Lung microvascular endothelial cell (primary cell): ENCODE results near the gene CEPT1. TPM values are rescaled to one million over a fixed set of nuclear protein-coding genes. Genes with fewer than 3 reads are reported as not detected.
"Not testable (repeated sequence)": the region's sequence is repeated elsewhere in the genome, so short reads cannot be mapped to it uniquely, and the experiment has no call there.

Source experiments
- DNase-seq, 2 donors: peaks; one replicate each; pipeline versions ENCODE4 v3.0.0 to v3.0.0-alpha.2; 2010; ENCODE audit warnings: low read depth in 2 of 2
- total RNA-seq: library from RNA; depleted of rRNA; stranded (reverse); fragments of >200 nt; gene quantifications from 2 replicates; pipeline ENCODE4 v1.2.1, GENCODE V29; 2014

CEPT1 gene
- total RNA-seq, 1 donor from 2014 or later: 33.1 TPM

DNA sequence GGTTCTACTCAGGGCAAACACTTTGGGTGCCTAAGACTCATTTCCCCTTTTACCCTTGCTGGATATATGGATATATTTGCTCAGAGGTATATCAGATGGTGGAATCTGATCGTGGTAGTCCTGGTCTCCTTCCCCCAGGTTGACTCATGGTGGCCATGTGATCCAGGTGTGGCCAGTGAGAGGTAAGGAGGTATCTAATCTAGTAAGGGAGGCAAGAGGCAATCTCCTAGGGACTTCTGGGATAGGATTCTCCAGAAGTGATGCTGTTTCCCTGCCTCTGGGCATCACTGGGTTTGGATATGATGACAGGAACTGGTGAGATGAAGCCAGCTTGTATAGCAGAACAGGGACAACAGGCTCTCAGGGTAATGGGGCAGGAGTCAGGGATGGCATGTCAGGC is 68.9 kb downstream of the CEPT1 start:
- no peak for DNase-seq

DNA sequence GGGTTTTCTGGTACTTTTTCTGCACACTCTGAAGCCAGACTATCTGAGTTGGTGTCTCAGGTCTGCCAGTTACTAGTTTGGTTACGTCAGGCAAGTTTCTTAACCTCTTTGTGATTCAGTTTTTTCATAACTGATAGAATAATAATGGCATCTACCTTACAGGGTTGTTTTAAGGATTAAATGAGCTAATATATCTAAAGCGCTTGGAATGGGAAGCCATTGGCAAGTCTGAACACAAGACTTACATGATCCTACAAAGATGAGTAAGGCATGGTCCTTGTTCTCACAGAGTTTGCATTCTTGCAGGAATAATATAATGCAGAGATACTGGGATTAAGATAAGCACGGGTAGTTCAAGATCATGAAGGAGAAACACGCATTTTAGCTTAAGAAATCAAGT is 69.6 kb downstream of the CEPT1 start:
- DNase-seq: no peak

DNA sequence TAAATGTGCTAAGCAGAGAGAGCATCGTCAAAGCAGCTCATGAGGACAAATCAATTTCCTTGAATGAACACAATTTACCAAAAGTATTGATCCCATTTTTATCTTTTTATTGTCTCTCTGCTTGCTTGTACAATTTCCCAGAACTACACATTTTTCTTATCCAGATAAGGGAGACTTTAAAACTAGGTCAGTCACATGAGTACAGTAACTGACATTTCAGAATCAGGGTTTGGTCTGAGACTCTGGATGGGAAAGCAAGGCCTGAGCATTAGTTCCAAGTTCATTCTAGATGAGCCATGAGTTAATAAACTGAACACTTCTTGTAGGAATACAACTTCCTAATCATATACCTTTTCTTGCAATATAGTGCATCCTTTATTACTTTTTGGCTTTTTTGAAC is 71.9 kb downstream of the CEPT1 start:
- DNase-seq: no peak

DNA sequence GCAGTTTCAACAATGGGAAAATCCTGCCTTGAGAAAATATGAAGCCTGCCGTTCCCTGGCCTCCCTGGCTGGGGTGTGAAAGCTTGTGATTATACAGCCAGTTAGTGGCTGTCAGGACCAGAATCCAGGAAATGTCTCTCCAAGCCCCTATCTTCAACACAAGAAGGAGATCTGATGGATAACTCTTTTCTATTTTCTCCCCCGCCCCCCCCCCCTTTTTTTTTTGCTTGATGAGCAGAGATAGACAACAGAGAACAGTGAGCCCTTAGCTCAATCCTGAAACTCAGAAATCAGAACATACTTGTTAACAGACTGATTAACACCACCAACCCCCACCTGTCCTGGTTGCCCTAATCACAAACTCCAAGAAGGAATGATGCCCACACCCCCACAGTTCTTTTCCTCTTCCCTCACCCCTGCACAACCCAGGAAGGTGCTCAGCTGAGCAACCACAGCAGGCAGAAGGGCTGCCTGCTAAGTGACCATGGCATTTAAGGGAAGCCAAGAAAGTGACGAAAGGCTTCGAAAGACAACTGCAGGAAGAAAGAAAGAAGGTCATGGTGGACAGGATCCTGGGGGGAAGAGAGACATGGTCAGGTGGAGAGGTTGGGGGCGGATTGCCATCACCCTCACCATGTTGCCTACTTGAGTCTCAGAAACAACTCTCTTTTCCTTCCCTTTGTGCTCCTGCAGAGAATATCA is 72.8 kb downstream of the CEPT1 start:
- no peak for DNase-seq

DNA sequence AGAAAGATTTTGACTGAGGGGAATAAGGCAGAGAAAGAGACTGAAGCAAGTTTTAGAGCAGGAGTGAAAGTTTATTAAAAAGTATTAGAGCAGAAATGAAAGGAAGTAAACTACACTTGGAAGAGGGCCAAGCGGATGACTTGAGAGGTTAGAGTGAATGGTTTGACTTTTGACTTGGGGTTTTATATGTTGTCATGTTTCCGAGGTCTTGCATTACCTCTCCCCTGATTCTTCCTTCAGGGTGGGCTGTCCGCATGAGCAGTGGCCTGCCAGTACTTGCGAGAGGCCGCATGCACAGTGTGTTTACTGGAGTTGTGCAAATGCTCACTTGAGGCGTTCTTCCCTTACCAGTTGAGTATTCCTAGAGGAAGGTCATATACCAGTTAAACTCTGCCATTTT is 73.4 kb downstream of the CEPT1 start:
- DNase-seq: no peak

DNA sequence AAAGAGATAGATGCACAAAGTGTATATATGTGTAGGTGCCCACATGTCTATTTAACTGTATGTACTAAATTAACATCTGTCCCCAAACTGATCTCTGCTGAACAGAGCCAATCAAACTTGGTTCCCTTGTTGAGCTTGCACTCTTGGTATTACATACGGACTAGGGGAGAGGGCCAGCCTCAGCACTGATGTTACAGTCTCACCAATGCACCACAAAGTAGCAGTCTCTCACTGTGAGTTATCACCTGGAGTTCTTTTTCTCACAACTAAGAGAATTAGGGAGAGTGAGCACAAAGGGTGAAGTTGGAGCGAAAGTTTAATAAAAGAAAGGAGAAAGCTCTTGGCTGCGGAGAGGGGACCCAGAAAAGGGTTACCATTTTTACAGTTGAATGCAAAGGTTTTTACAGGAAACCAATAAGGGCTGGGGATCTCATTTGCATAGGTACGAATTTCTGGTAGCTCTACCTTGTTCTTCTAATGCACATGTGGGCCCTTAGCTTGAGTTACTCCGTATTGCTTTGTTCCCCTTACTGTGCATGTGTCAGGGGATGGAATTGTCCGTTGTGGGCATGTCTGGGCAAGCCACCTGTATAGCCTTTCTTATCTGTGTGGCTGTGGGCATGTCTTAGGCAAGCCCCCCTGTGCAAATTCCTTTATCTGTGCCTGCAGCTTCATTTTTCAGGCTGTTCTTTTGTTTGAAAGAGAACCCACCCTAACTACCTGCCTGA is 74.2 kb downstream of the CEPT1 start:
- DNase-seq: no peak

DNA sequence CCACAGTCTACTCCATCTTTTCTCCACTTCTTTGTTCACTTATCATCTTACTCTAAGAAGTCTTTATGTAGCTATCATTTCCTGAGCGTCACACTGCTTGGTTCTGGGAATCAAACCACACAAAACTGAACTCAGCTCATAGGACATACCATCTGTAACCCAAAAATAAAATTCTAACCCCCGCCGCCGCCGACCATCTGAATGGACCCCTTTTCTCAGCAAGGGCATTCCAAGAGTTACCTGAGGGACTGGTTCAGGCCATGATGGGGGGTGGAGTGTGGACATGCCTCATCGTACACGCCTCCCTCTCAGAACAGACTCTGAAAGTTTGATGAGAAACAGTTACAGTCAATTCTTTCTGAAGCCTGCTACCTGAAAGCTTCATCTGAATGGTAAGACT is 74.9 kb downstream of the CEPT1 start:
- DNase-seq: no peak

DNA sequence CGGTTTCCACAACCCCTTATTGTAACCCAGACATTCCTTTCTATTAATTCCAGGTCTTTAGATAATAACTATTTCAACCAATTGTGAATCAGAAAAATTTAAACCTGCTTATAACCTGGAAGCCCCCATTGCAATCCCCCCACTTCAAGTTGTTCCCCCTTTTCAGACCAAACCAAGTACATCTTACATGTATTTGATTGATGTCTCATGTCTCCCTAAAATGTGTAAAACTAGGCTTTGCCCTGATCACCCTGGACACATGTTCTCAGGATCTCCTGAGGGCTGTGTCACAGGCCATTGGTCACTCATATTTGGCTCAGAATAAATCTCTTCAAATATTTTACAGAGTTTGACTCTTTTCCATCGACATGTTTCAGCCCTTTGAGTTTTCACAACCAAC is 75.3 kb downstream of the CEPT1 start:
- DNase-seq: not testable (repeated sequence)

DNA sequence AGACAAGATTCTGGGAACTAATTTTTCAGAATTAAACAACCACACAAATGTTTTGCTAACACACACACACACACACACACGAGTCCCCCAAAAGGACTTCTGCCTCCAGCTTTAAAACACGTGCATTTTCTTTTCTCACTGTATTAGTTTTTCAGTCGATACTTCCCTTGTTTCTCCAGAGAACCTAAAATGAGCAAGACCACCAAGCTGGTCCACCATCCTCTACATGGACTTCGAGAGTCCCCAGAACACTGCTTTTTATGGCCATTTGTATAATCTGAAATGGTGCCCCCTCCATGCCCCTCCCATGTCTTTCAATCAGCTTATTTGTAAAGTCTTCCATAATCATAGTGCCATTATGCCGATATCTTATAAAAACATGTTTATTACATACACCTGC is 76.7 kb downstream of the CEPT1 start:
- DNase-seq: no peak

DNA sequence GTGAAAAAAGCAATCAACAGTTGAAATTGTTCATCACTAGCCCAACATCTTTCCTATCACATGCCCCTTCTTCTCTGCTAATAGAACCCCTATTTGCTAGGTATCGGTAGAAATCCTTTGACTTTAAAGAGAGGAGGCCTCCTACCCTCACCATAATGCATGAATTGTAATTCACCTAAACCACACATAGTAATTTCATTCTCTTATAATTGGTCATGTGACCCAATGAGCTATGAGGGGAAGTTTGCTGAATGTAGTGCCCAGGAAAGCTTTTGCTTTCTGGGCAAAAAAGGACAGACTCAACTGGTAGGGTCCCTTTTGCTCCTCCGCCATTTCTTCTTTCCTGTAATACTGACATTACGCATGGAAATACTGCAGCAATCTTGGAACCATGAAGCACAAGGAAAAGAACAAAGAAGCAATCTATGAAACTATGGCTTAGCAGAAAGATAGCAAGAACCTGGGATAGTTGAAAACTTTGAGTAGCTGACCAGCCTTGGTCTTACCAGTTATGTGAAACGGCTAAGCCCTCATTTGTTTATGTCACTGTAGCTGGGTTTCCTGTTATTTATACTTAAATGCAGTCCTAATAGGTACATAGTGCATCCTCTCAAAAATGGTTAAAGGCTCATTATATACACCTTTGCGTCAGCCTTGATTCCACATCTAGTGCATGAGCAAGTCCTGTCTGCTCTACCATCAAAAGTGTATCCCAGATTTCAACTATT is 77.3 kb downstream of the CEPT1 start:
- DNase-seq: no peak

DNA sequence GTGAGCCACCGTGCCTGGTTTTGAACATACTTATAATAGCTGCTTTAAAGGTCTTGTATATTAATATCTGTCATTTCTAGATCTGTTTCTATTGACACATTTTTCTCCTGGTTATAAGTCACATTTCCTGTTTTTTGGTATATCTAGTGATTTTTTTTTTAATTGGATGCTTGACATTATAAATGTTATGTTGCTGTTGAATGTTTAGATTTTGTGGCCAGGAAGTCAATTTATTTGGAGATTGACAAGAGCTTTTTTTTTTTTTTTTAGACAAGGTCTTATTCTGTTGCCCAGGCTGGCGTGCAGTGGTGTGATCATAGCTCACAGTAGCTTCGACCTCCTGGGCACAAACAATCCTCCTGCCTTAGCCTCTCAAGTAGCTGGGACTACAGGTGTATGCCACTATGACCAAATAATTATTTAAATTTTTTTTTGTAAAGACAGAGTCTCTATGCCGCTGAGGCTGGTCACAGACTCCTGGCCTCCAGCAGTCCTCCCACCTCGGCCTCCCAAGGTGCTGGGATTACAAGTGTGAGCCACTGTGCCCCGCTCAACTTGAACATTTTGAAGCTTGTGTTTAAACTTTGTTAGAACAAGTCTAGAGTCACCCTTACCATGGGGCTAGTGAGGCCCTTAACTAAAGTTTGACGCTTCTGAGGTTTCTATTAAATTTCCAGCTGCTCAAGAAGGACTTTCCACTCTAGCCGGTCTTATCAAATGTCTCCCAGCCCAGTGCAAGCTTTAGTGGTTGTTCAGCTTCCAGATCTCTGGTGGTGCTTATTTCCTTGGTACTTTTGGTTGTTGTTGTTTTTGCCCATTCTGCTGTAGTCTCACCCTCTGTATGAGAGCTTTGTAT is 78.9 kb downstream of the CEPT1 start:
- no peak for DNase-seq

DNA sequence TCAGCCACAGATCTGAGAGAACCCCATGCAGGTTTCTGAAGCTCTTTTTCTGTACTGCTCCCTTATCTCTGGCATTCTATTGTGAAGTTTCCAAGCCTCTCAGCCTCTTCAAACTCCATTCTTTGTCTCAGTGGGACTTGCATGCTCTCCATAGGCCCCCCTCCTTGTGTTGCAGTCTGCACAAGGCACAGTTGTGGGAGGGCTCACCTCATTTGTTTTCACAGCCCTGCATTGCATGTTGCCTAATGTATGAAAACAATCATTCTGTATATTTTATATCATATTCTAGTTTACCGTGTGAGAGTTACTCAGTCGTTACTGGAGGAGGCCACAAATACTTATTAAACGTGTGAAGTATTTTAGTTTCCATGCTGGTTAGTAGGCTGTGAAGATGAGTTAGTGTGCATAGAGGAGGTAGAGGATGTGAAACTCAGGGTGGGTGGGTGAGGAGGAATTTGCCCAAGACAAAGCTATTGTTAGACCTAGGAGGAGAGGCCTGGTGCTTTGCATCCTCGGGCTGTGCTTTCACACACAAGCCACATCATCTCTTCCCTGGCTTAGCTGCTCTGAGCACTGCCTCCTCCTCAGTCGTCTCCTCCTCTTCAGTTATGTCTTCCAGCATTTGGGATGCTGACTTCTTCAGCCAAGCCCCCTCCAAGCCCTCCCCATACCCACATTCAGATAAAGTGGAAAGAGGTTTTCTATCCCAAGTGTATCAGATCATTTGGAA is 79.7 kb downstream of the CEPT1 start:
- no peak for DNase-seq

DNA sequence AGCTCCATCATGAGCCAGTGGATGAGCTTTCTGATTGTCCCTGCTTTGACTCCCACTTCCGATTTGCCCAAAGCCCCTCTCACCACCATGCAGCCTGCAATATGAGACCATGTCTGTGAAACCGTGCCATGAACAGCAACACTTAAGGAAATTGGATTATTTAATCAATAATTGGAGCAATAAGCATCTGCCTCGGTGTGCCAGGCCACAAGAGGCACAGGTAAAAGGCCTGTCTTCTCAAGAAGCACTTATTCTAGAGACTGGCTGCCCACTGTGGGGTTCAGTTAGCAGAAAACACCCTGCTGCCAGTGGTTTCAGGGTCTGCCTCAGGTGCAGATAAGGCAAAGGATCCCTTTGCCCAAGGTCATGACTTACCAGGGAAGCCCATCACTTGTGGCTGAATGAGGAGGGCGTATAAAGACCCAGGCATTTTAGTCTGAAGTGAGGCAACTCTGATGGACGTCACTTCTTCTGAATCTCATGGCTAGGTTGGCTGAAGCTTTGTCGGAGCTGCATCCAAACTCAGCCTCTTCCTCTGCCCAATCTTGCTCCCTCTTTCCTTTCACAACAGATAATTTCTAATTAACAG is 80.4 kb downstream of the CEPT1 start:
- DNase-seq: no peak

DNA sequence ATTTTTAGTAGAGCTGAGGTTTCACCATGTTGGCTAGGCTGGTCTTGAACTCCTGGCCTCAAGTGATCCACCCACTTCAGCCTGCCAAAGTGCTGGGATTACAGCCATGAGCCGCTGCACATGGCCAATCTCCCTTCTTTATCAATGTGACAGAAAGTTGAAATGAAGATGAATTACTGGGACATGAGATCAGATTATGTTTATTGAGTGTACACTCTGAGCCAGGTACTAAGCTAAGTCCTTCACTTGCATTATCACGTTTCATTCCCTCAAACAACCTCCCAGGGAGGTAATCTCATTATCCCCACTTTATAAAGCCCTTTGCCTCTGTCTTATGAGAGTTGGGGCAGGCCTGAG is 81.2 kb downstream of the CEPT1 start:
- DNase-seq: no peak

DNA sequence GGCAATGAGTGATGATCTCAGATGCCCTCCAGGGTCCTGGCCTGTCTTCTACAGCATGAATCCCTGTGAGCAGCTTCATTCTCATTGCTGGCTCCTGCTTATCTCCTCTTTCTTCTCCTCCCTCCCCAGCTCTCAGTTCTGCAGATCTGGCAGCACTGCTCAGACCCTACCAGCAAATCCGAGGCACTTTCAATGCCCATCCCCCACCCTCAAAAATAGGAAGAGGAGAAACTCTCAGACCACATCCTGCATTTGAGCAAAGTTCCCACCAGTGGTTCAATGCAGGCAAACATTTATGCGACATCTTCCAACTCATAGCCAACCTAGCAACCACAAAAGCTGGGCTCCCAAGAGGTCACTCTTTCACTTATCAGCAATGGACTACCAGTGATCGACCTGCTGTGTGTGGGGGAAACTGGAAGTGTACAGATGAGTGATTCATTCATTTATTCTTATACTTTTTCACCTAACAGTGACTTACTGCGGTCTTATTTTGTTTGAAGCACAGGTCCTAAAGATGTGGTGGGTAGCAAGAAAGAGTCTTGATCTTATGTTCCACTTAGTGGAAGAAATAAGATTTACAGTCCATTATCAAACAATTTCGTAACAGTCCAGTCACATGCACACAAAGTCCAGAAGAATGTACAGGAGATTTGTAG is 81.7 kb downstream of the CEPT1 start:
- DNase-seq: no peak

DNA sequence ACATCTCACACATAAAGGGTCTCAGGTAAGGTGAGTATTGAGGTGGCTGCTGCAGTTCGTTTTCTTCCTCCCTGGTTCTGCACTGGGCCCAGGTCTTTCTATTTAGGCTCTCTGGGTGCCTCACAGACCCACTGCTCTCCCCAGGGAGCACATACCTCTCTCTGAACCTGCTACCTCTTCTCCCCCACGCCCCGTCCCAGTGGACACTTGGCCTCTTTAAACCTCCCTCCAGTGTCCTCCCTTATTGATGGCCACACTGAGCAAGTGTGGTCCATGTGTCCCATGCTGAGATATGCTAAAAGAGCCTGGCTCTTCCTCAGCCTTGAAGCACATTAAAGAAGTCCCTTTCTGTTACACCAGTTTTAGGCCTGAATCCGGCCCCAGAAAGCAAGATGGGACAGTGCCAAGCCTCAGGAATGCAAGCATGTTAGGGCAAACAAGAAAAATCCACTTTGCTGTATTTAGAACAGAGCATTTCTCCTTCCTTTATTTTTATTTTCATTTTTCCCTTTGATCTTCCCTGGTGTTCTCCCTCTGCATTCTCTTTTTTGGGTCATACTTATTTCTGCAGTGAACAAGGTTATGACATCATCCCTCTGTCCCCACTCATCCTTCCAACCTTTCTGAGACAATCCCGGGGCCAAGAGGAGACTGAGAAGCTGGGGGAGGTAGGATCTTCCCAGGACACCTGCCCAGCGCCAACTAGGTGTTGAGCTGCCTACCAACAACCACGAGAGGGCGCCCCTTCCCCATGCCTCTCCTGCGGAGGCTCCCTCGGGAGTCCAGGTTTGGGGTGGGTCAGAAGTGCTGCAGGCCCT is 82.5 kb downstream of the CEPT1 start:
- peak; percentile 51 to 75 for DNase-seq

DNA sequence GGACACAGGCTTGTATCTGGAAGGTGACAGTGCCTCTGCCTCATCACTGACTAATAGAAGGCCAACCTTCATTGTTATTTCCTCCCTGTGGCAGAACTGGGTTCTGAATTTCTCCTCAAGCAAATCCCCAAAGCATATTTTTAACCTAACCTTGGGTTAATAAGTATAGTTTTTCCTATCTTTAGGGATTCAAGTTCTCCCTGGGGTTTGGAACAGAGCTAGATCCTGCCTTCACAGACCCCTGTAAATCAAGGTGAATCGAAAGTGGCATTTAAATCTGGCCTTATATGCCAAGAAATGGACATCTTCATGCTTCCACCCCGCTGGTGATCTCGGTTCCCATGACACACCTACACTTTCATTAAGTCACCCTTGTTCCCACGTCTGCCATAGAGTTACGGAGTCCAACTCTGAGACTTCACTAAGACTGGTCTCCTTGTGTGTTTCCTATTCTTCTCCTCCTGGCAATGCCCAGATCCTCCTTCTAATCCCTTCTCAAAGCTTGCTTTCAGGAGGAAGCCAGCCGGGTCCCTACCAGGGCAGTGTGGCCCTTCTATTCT is 83.2 kb downstream of the CEPT1 start:
- no peak for DNase-seq

DNA sequence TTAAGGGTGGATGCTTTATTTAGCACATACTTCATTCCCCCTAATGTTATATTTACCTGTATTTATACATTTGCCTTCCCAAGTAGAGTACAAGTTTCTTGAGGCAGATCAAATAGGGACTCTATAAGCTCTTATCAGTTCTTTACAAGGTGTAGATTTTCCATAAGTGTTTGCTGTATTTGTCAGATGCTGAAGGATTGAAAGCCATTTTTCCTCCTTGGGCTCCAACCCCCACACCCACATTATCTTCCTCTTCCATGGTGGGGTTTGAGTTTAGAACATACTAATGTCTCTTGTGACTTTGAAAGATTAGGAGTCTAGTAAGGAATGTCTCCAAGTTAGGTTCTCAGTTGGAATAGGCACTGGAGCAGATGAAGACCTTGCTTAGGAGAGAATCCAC is 85.1 kb downstream of the CEPT1 start:
- DNase-seq: no peak
